HepG2 (cell line): ENCODE data around the gene SMAD3. TPM values are rescaled to one million over a fixed set of nuclear protein-coding genes. Genes with fewer than 3 reads are reported as not detected.

Experiments
- ATAC-seq: fragments of 200-7000 bp; cut with Tn5 transposase; 3 replicates; pipeline ENCODE4 v1.9.1; 2020; ENCODE audit warnings: mild to moderate bottlenecking, moderate library complexity
- BruUV-seq: library from RNA; stranded (reverse); fragments of 400-500 nt; replicated peaks from 2 replicates; lab custom pipeline; 2021; lab: Mats Ljungman, UMichigan
- CTCF ChIA-PET: fragments of 300-600 bp; formaldehyde crosslinking; extraction: SDS; loops from one replicate; lab custom pipeline; 2021; ENCODE audit warnings: low total read pairs, inconsistent platforms, low intra/inter-chr PET ratio; lab: Yijun Ruan, JAX
- POLR2A ChIA-PET: fragments of 350-600 bp; sonication (Branson Sonifier 250); formaldehyde crosslinking; loops from one replicate; lab custom pipeline; 2020; ENCODE audit warnings: antibody characterized with exemption, inconsistent platforms; lab: Yijun Ruan, JAX
- DNase-seq: peaks from one replicate; pipeline ENCODE4 v3.0.0-alpha.2; 2015; ENCODE audit warnings: low spot score
- FAIRE-seq: peaks from 3 replicates; lab custom pipeline; 2011; peaks lifted over from hg19 to GRCh38; lab: Jason Lieb, UNC
- H2AFZ ChIP-seq: one replicate; pipeline ENCODE4 v1.6.1; 2011; ENCODE audit warnings: low read length, inconsistent platforms
- H3K27ac ChIP-seq: fragments of 300-600 bp; 3 replicates; pipeline ENCODE4 v1.8.0; 2011; ENCODE audit warnings: mixed run types, mild to moderate bottlenecking, mixed read lengths, low read length, inconsistent platforms; ENCODE audit not compliant: insufficient read depth; ENCODE audit errors: extremely low read length
- H3K27me3 ChIP-seq, 2 experiments: fragments of 200-600 bp in 1 of 2; 2 replicates in 1 of 2; 3 replicates in 1 of 2; pipeline versions ENCODE4 v1.6.0 to v1.8.0; 2011; ENCODE audit warnings: low read length in 2 of 2, mild to moderate bottlenecking in 2 of 2, moderate library complexity in 2 of 2, inconsistent platforms in 1 of 2; ENCODE audit not compliant: insufficient read depth in 2 of 2, control insufficient read depth in 1 of 2
- H3K36me3 ChIP-seq, 2 experiments: fragments of 200-600 bp in 1 of 2; replicated peaks in 1 of 2; 2 replicates in 1 of 2; 3 replicates in 1 of 2; pipeline versions ENCODE4 v1.5.1 to v1.8.0; 2011; ENCODE audit warnings: low read length in 2 of 2, inconsistent platforms in 1 of 2; ENCODE audit not compliant: insufficient read depth in 2 of 2, control insufficient read depth in 1 of 2
- H3K4me1 ChIP-seq: 2 replicates; pipeline ENCODE4 v1.5.1; 2012; ENCODE audit warnings: low read length, inconsistent platforms; ENCODE audit not compliant: insufficient read depth
- H3K4me2 ChIP-seq: 2 replicates; pipeline ENCODE4 v1.6.0; 2011; ENCODE audit warnings: low read depth, low read length, inconsistent platforms
- H3K4me3 ChIP-seq, 3 experiments: fragments of 200-600 bp in 1 of 3; sonication (generic), shearing (Covaris generic) in 1 of 3; replicated peaks in 1 of 3; 2 replicates each; pipeline ENCODE4 v1.5.1; 2011 to 2016; ENCODE audit warnings: low read length in 3 of 3, inconsistent platforms in 2 of 3, low read depth in 2 of 3, mild to moderate bottlenecking in 2 of 3, control low read depth in 1 of 3, mixed read lengths in 1 of 3; ENCODE audit not compliant: insufficient read depth in 1 of 3
- H3K79me2 ChIP-seq: one replicate; pipeline ENCODE4 v1.6.1; 2011; ENCODE audit warnings: low read length, inconsistent platforms; ENCODE audit not compliant: insufficient read depth
- H3K9ac ChIP-seq: 2 replicates; pipeline ENCODE4 v1.6.0; 2011; ENCODE audit warnings: mild to moderate bottlenecking, low read depth, low read length, inconsistent platforms; ENCODE audit not compliant: insufficient read depth
- H3K9me3 ChIP-seq: 2 replicates; pipeline ENCODE4 v1.5.1; 2012; ENCODE audit warnings: mild to moderate bottlenecking, low read length
- H4K20me1 ChIP-seq: 2 replicates; pipeline ENCODE4 v1.6.0; 2011; ENCODE audit warnings: inconsistent platforms, mild to moderate bottlenecking, low read length, moderate library complexity; ENCODE audit not compliant: insufficient read depth
- AGO2 ChIP-seq: fragments of 200-400 bp; formaldehyde crosslinking; optimal IDR thresholded peaks from 2 replicates; pipeline ENCODE3; 2017; ENCODE audit warnings: mild to moderate bottlenecking, low read depth, low read length, moderate library complexity
- CHCHD3 ChIP-seq: sonication (generic); formaldehyde crosslinking; IDR thresholded peaks from 2 replicates; pipeline ENCODE4 v1.8.0; 2022; ENCODE audit warnings: mild to moderate bottlenecking, missing genetic modification reagents, moderate library complexity
- KLF12 ChIP-seq: sonication (generic); formaldehyde crosslinking; IDR thresholded peaks from 2 replicates; pipeline ENCODE4 v1.4.0; 2020; ENCODE audit warnings: missing genetic modification reagents, borderline replicate concordance
- MYPOP ChIP-seq: sonication (generic); formaldehyde crosslinking; IDR thresholded peaks from 2 replicates; pipeline ENCODE4 v1.8.1; 2023; ENCODE audit warnings: mild to moderate bottlenecking, moderate library complexity, missing genetic modification reagents
- NR2F1 ChIP-seq, 2 experiments: fragments of 450-650 bp in 1 of 2; formaldehyde crosslinking in 1 of 2; IDR thresholded peaks; 2 replicates each; pipeline versions ENCODE4 v1.5.0 to v1.6.1; 2016 to 2020; ENCODE audit warnings: mild to moderate bottlenecking in 1 of 2, missing compliant biosample characterization in 1 of 2, missing genetic modification reagents in 1 of 2, moderate library complexity in 1 of 2
- ZFP36L1 ChIP-seq: sonication (generic); formaldehyde crosslinking; IDR thresholded peaks from 2 replicates; pipeline ENCODE4 v1.8.0; 2022; ENCODE audit warnings: mild to moderate bottlenecking, missing genetic modification reagents, moderate library complexity
- ZNF501 ChIP-seq: sonication (generic); formaldehyde crosslinking; IDR thresholded peaks from 2 replicates; pipeline ENCODE4 v1.5.1; 2020; ENCODE audit warnings: mild to moderate bottlenecking, moderate library complexity, missing genetic modification reagents
- ZNF883 ChIP-seq: sonication (generic); formaldehyde crosslinking; IDR thresholded peaks from 2 replicates; pipeline ENCODE4 v1.5.1; 2020; ENCODE audit warnings: mild to moderate bottlenecking, missing genetic modification reagents; ENCODE audit errors: not compliant biosample characterization
- ZUFSP ChIP-seq: sonication (generic); formaldehyde crosslinking; IDR thresholded peaks from 2 replicates; pipeline ENCODE4 v1.9.0; 2021; ENCODE audit warnings: missing genetic modification reagents, mild to moderate bottlenecking, borderline replicate concordance
- WGBS: methylation state at CpG from one replicate; pipeline ENCODE4 v1.1.6; 2017; ENCODE audit warnings: low lambda C conversion rate; 5-methylcytosine and 5-hydroxymethylcytosine counted together
- in situ Hi-C: cut with HindIII; loops from 2 replicates; pipeline ENCODE4 v1.10.0; 2017; ENCODE audit warnings: low pct_unique_long_range_greater_than_20kb; ENCODE audit not compliant: extremely low pct_ligation_motif_present
- intact Hi-C: fragments of 100-400 bp; cut with micrococcal nuclease; formaldehyde crosslinking; loops from one replicate; pipeline ENCODE4 v1.10.0; 2022; ENCODE audit not compliant: unreplicated experiment
- polyA plus RNA-seq, 8 experiments: library from polyadenylated mRNA; depleted of rRNA in 3 of 8; stranded (reverse) in 7 of 8; unstranded in 1 of 8; fragments of >200 nt; fragmentation: Illumina TruSeq in 4 of 8; extraction: Trizol in 4 of 8; gene quantifications; 2 replicates each; pipeline versions ENCODE4 v1.2.1 to v1.2.3, GENCODE V29; 2011 to 2016; ENCODE audit warnings: low read depth in 4 of 8, missing spikeins in 1 of 8, mixed read lengths in 1 of 8; ENCODE audit not compliant: insufficient read depth in 1 of 8
- total RNA-seq, 5 experiments: library from RNA; depleted of rRNA; stranded (reverse); fragments of >200 nt; fragmentation: Illumina TruSeq; extraction: Trizol; gene quantifications; 2 replicates each; pipeline ENCODE4 v1.2.3, GENCODE V29; 2016; ENCODE audit warnings: low read depth in 1 of 5
- TF ChIP-seq, protein P1 (sequence below): sonication (generic); formaldehyde crosslinking; IDR thresholded peaks from 2 replicates; pipeline ENCODE4 v1.4.0; 2020; ENCODE audit warnings: missing genetic modification reagents, borderline replicate concordance
- TF ChIP-seq, protein P2 (sequence below): IDR thresholded peaks from 2 replicates; pipeline ENCODE4 v1.6.1; 2016; ENCODE audit warnings: low read depth, borderline replicate concordance

The SMAD3 gene
- total and polyA plus RNA-seq, 2 of the 13 experiments (the other 11 are each of a cell fraction or from before 2014, with no cell fraction given), result 8.6 to 56.3 TPM

DNA sequence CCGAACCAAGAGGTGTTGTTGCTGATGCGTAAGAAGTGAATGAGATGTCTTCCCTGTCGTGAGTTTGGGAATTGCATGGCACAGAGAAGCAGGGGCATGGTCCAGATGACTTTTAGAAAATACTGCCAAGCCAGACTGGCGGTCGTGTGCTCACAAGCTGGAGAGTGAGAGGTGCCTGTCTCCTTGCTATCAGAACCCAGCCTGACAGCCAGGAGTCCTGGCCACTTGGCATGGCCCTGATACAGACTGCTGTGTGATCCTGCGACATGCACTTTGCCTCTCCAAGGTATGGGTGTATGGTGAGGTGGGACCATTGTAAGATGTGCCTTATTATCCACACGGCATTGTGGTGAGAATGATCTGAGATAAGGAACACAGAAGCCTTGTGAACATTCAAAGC lies 93.0 kb downstream of the SMAD3 start:
- H3K79me2 ChIP-seq, result peaks cover 44% of the 10 kb centered on the region
- H3K27ac ChIP-seq, result no peak overlapping the region
- H3K27me3 ChIP-seq, result no peaks in the 10 kb centered on the region
- H2AFZ ChIP-seq, result no peak overlapping the region
- no peak for TF ChIP-seq KLF12 (CRISPR knock-in tag)
- TF ChIP-seq AGO2, result no peak
- no peak for TF ChIP-seq CHCHD3 (CRISPR knock-in tag)
- no peak for TF ChIP-seq NR2F1 (CRISPR knock-in tag; IDR thresholded peaks at IDR 0.05)
- TF ChIP-seq ZUFSP (CRISPR knock-in tag), result no peak
- no peak for TF ChIP-seq ZNF501 (CRISPR knock-in tag)
- TF ChIP-seq MYPOP, result no peak
- no peak for TF ChIP-seq ZFP36L1
- TF ChIP-seq, protein P1, sequence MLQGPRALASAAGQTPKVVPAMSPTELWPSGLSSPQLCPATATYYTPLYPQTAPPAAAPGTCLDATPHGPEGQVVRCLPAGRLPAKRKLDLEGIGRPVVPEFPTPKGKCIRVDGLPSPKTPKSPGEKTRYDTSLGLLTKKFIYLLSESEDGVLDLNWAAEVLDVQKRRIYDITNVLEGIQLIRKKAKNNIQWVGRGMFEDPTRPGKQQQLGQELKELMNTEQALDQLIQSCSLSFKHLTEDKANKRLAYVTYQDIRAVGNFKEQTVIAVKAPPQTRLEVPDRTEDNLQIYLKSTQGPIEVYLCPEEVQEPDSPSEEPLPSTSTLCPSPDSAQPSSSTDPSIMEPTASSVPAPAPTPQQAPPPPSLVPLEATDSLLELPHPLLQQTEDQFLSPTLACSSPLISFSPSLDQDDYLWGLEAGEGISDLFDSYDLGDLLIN (CRISPR knock-in tag), result no peak
- no peak for TF ChIP-seq ZNF883
- TF ChIP-seq, protein P2, sequence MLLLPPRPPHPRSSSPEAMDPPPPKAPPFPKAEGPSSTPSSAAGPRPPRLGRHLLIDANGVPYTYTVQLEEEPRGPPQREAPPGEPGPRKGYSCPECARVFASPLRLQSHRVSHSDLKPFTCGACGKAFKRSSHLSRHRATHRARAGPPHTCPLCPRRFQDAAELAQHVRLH (CRISPR knock-in tag), result no peak
- TF ChIP-seq, all 625 proteins: peak for 0
- POLR2A ChIA-PET, result no interaction called here
- in situ Hi-C loops, result no loop called here
- Histone ChIP-seq H4K20me1 (peaks cover 39% of the 10 kb centered on the region), H3K36me3 (peaks cover 9 to 21% of the 10 kb centered on the region in 2 experiments; a peak in 3 of 5 replicates), H3K4me1 (peaks cover 7% of the 10 kb centered on the region), H3K9ac (no peak overlapping the region), H3K9me3 (no peaks in the 10 kb centered on the region), H3K4me2 (no peak overlapping the region), H3K4me3 (no peak overlapping the region)
- CTCF ChIA-PET, result no interaction called here
- intact Hi-C loops, result no loop called here
- WGBS, result 95% methylated on average over 7 of the region's 7 CpGs
- FAIRE-seq, result no peak
- no TSS peak for BruUV-seq
- ATAC-seq, result no peak
- DNase-seq, result no peak
